ENCODE results near the gene SLAMF7. TPM values are rescaled to one million over a fixed set of nuclear protein-coding genes. Genes with fewer than 3 reads are reported as not detected.

SLAMF7 gene
- total RNA-seq, 3 donors from 2014 or later (not counting 1 experiment from before 2014, with no cell fraction given), result 191 to 301 (median 227) TPM

- peak overlapping the region; percentile 96 for H3K27ac ChIP-seq (ENCODE audit: low read length)
Measured at GRCh38 chr1:160789702-160790611, 50.9 kb downstream of the SLAMF7 start.

GRCh38 chr1:160794376-160794775, 55.3 kb downstream of the SLAMF7 start:
- intact Hi-C loops (cut with micrococcal nuclease), result no loop called here
- H3K9me3 ChIP-seq (ENCODE audit: control insufficient read depth, insufficient read depth, low read length), result no peaks in the 10 kb centered on the region
- no peak for TF ChIP-seq CTCF (IDR thresholded peaks at IDR 0.05)
- Mint-ChIP-seq H3K9me3 (no peaks in the 10 kb centered on the region), H3K27ac (peak overlapping the region in 1 of 2 donors; percentile 95), H3K27me3 (ENCODE audit: low read depth in 2 of 2) (no peaks in the 10 kb centered on the region), H3K4me1 (peaks cover 43 to 54% of the 10 kb centered on the region in 2 donors), H3K4me3 (no peak overlapping the region), H3K36me3 (no peaks in the 10 kb centered on the region)
- 64% methylated on average over 3 of the region's 3 CpGs for WGBS (ENCODE audit: insufficient coverage)
- ATAC-seq (no peak), DNase-seq (no peak)
- H3K27ac ChIP-seq (ENCODE audit: low read length), result no peak overlapping the region
- H3K27me3 ChIP-seq (ENCODE audit: control insufficient read depth, insufficient read depth, low read length), result no peaks in the 10 kb centered on the region
- H3K4me1 ChIP-seq (ENCODE audit: control insufficient read depth, insufficient read depth, low read length), result peaks cover 44% of the 10 kb centered on the region
- H3K4me3 ChIP-seq (ENCODE audit: low read length), result no peak overlapping the region
- H3K36me3 ChIP-seq (ENCODE audit: control insufficient read depth, insufficient read depth, low read length), result peaks cover 5% of the 10 kb centered on the region

More at GRCh38 chr1:160789702-160790611, 50.9 kb downstream of the SLAMF7 start:
- H3K4me1 Mint-ChIP-seq, result peaks cover 0 to 11% of the 10 kb centered on the region in 2 donors
- intact Hi-C loops (cut with micrococcal nuclease), result no loop called here
- ATAC-seq, result peak in 2 of 3 donors; percentile 35 to 39
- no peak overlapping the region for H3K4me3 Mint-ChIP-seq
- peaks cover 9% of the 10 kb centered on the region for H3K4me1 ChIP-seq (ENCODE audit: control insufficient read depth, insufficient read depth, low read length)
- no peaks in the 10 kb centered on the region for H3K36me3 Mint-ChIP-seq
- H3K4me3 ChIP-seq (ENCODE audit: low read length), result no peak overlapping the region
- 72% methylated on average over 13 of the region's 13 CpGs for WGBS (ENCODE audit: insufficient coverage)
- H3K36me3 ChIP-seq (ENCODE audit: control insufficient read depth, insufficient read depth, low read length), result no peaks in the 10 kb centered on the region
- no peak for TF ChIP-seq CTCF (IDR thresholded peaks at IDR 0.05)
- H3K27ac Mint-ChIP-seq, result no peak overlapping the region
- H3K9me3 Mint-ChIP-seq, result no peaks in the 10 kb centered on the region
- H3K27me3 ChIP-seq (ENCODE audit: control insufficient read depth, insufficient read depth, low read length), result no peaks in the 10 kb centered on the region
- no peaks in the 10 kb centered on the region for H3K9me3 ChIP-seq (ENCODE audit: control insufficient read depth, insufficient read depth, low read length)
- DNase-seq, result no peak
- H3K27me3 Mint-ChIP-seq (ENCODE audit: low read depth in 2 of 2), result no peaks in the 10 kb centered on the region

- TF ChIP-seq CTCF (IDR thresholded peaks at IDR 0.05), result no peak
- H3K4me1 Mint-ChIP-seq, result peaks cover 59 to 70% of the 10 kb centered on the region in 2 donors
- no peaks in the 10 kb centered on the region for H3K27me3 Mint-ChIP-seq (ENCODE audit: low read depth in 2 of 2)
- no peaks in the 10 kb centered on the region for H3K9me3 ChIP-seq (ENCODE audit: control insufficient read depth, insufficient read depth, low read length)
- H3K4me3 Mint-ChIP-seq, result peak within 1 kb of the TSS; percentile 90
- H3K27me3 ChIP-seq (ENCODE audit: control insufficient read depth, insufficient read depth, low read length), result no peaks in the 10 kb centered on the region
- peaks cover 8% of the 10 kb centered on the region for H3K36me3 ChIP-seq (ENCODE audit: control insufficient read depth, insufficient read depth, low read length)
- peak; percentile 66 to 96 for DNase-seq
- peak within 1 kb of the TSS; percentile 94 for H3K27ac ChIP-seq (ENCODE audit: low read length)
- peaks cover 49% of the 10 kb centered on the region for H3K4me1 ChIP-seq (ENCODE audit: control insufficient read depth, insufficient read depth, low read length)
- H3K4me3 ChIP-seq (ENCODE audit: low read length), result peak within 1 kb of the TSS; percentile 39
- no peaks in the 10 kb centered on the region for H3K9me3 Mint-ChIP-seq
- peak; percentile 84 to 93 (median 92) for ATAC-seq
- peak within 1 kb of the TSS; percentile 91 to 95 for H3K27ac Mint-ChIP-seq
- intact Hi-C loops (cut with micrococcal nuclease), result loop anchor here (2.0 to 5.0 kb wide), 4 partner anchors 39 to 66 kb away; partner anchors contain the start of genes CD244 and SLAMF7
- H3K36me3 Mint-ChIP-seq, result no peaks in the 10 kb centered on the region
- WGBS (ENCODE audit: insufficient coverage), result 0% methylated on average over 4 of the region's 4 CpGs
Measured at GRCh38 chr1:160795951-160796383, 56.9 kb downstream of the SLAMF7 start, which contains the start of gene LY9. Gene LY9, plus strand, starts transcription at chr1:160796174. Its CDS starts 14 bp downstream, at chr1:160796188.

All from natural killer cell (primary cell).